Measurements from ENCODE around the gene PTPRN2. TPM values are rescaled to one million over a fixed set of nuclear protein-coding genes. Genes with fewer than 3 reads are reported as not detected.

PTPRN2 gene
- total and polyA plus RNA-seq, 2 donors (not counting 3 experiments of a cell fraction or from before 2014, with no cell fraction given), result 0.62 to 0.88 TPM

GRCh38 chr7:157719705-157720655 lies 867.6 kb downstream of the PTPRN2 start:
- TF ChIP-seq POLR2AphosphoS5 (IDR thresholded peaks at IDR 0.05; ENCODE audit: insufficient read depth, low read depth, low read length), result no peak
- no peak for TF ChIP-seq EZH2 (IDR thresholded peaks at IDR 0.05; ENCODE audit: borderline replicate concordance, low read depth, low read length, severe bottlenecking)
- no peak for TF ChIP-seq POLR2A (IDR thresholded peaks at IDR 0.05; ENCODE audit: low read depth, low read length)
- TF ChIP-seq MYC (IDR thresholded peaks at IDR 0.05; ENCODE audit: low read depth, low read length), result no peak
- TF ChIP-seq MAX (IDR thresholded peaks at IDR 0.05; ENCODE audit: insufficient read depth, insufficient read length), result no peak
- TF ChIP-seq FOS (IDR thresholded peaks at IDR 0.05; ENCODE audit: borderline replicate concordance, insufficient read depth, low read length), result no peak
- H3K36me3 ChIP-seq (ENCODE audit: control insufficient read depth in 2 of 2, extremely low read depth in 1 of 2, insufficient read depth in 2 of 2, low read length in 2 of 2), result no peaks in the 10 kb centered on the region
- no peak overlapping the region for H3K9ac ChIP-seq (replicated peaks; ENCODE audit: extremely low read depth, insufficient read depth, low read length)
- no peaks in the 10 kb centered on the region for H3K27me3 ChIP-seq (ENCODE audit: control insufficient read depth in 2 of 2, insufficient read depth in 2 of 2, low read length in 2 of 2)
- FAIRE-seq (no peak), DNase-seq (ENCODE audit: low read depth, low spot score) (no peak)
- H2AFZ ChIP-seq (ENCODE audit: low read depth, low read length), result no peak overlapping the region
- no peaks in the 10 kb centered on the region for H4K20me1 ChIP-seq (replicated peaks; ENCODE audit: control insufficient read depth, extremely low read depth, insufficient read depth, low read length)
- H3K9me1 ChIP-seq (replicated peaks; ENCODE audit: control insufficient read depth, extremely low read depth, insufficient read depth, low read length), result no peaks in the 10 kb centered on the region
- ChIA-PET POLR2A (no interaction called here), CTCF (no interaction called here)
- no peaks in the 10 kb centered on the region for H3K4me1 ChIP-seq (ENCODE audit: control insufficient read depth, extremely low read depth, insufficient read depth, low read length)
- no peak overlapping the region for H3K4me3 ChIP-seq (replicated peaks in 1 of 3; ENCODE audit: insufficient read depth in 1 of 3, low read depth in 1 of 3, low read length in 3 of 3)
- no peak overlapping the region for H3K27ac ChIP-seq (ENCODE audit: insufficient read depth, low read depth, low read length)
- BruUV-seq (replicated peaks), result no TSS peak
- intact Hi-C loops (cut with micrococcal nuclease) (no loop called here), dilution Hi-C loops (cut with MboI; ENCODE audit: extremely low pct_ligation_motif_present, low sequenced_read_pairs) (no loop called here)
- H3K79me2 ChIP-seq (ENCODE audit: control insufficient read depth, insufficient read depth, low read length), result no peaks in the 10 kb centered on the region
- peaks cover 2% of the 10 kb centered on the region for H3K9me3 ChIP-seq (replicated peaks; ENCODE audit: control insufficient read depth, insufficient read depth, low read length)
- no peak overlapping the region for H3K4me2 ChIP-seq (ENCODE audit: insufficient read depth, low read length)

All from endothelial cell of umbilical vein (primary cell).